ENCODE data around the gene ADCYAP1. TPM values are rescaled to one million over a fixed set of nuclear protein-coding genes. Genes with fewer than 3 reads are reported as not detected.

ADCYAP1 gene
- total and polyA plus RNA-seq, 2 donors (not counting 1 experiment from before 2014, with no cell fraction given) = not detected

GRCh38 chr18:905948-906415 is 1.3 kb downstream of the ADCYAP1 start:
- Histone ChIP-seq H3K27me3 (ENCODE audit: control insufficient read depth, insufficient read depth, low read length) (peaks cover 64% of the 10 kb centered on the region), H3K4me1 (ENCODE audit: control insufficient read depth, extremely low read depth, insufficient read depth, low read length) (no peaks in the 10 kb centered on the region), H3K9ac (ENCODE audit: insufficient read depth, low read length) (no peak overlapping the region), H3K9me3 (ENCODE audit: control insufficient read depth, insufficient read depth, low read depth, low read length) (no peaks in the 10 kb centered on the region), H3K27ac (ENCODE audit: insufficient read depth, low read length) (no peak overlapping the region), H3K36me3 (ENCODE audit: control insufficient read depth, insufficient read depth, low read length) (no peaks in the 10 kb centered on the region), H4K20me1 (ENCODE audit: control insufficient read depth, extremely low read depth, insufficient read depth, low read length) (no peaks in the 10 kb centered on the region), H3K79me2 (ENCODE audit: control insufficient read depth, insufficient read depth, low read length) (no peaks in the 10 kb centered on the region), H2AFZ (ENCODE audit: low read length) (no peak overlapping the region), H3K4me2 (ENCODE audit: extremely low read depth, insufficient read depth, low read length) (no peak overlapping the region), H3K4me3 (replicated peaks in 1 of 4; ENCODE audit: control extremely low read depth in 1 of 4, insufficient read depth in 1 of 4, low read depth in 3 of 4, low read length in 4 of 4) (no peak overlapping the region)
- no peak for DNase-seq (ENCODE audit: low read depth in 2 of 2)
- no peak for TF ChIP-seq CTCF (conservative IDR thresholded peaks at IDR 0.05 in 1 of 2, IDR thresholded peaks at IDR 0.05 in 1 of 2; ENCODE audit: low read depth in 1 of 2, low read length in 2 of 2)
- TF ChIP-seq EZH2 (IDR thresholded peaks at IDR 0.05; ENCODE audit: low read length, missing control alignments) = no peak

DNA sequence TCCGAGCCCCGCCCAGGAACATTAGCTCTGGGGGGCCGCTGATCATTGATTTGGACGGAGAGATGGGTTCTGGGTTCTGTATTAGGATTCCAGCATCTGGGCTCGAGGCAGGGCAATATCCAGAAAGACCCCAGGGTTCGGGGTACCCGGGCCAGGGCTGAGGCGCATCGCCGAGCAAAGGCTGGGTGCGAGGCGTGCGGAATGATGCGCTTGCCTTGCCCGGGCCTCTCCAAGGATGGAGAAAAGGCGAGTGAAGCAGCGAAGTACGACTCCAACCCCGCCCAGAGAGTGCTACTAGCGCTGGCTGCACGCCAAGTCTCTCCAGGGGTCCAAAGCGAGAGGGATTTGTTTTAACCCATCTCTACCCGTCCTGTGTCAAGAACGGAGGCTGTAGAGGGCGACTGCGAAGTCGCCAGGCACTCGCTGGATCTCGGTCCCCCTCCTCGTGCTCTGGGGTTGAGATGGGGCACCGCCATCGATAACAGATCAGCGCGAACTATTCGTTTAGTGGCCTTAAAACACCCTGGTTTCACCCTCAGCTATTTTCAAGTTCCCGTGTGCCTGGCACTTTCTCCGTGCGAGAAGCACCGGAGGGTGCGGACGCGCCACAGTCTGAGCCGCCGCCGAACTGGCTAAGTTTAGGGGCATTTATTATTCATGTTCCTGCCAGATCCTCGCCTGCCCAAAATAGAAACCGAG is 1.9 kb downstream of the ADCYAP1 start:
- DNase-seq (ENCODE audit: low read depth in 2 of 2) = no peak
- no peak overlapping the region for H2AFZ ChIP-seq (ENCODE audit: low read length)

More for the DNA sequence above, 1.9 kb downstream of the ADCYAP1 start:
- Histone ChIP-seq H3K9me3 (ENCODE audit: control insufficient read depth, insufficient read depth, low read depth, low read length) (no peaks in the 10 kb centered on the region), H3K4me2 (ENCODE audit: extremely low read depth, insufficient read depth, low read length) (no peak overlapping the region), H3K27me3 (ENCODE audit: control insufficient read depth, insufficient read depth, low read length) (peaks cover 69% of the 10 kb centered on the region), H3K36me3 (ENCODE audit: control insufficient read depth, insufficient read depth, low read length) (no peaks in the 10 kb centered on the region), H3K4me1 (ENCODE audit: control insufficient read depth, extremely low read depth, insufficient read depth, low read length) (no peaks in the 10 kb centered on the region), H3K79me2 (ENCODE audit: control insufficient read depth, insufficient read depth, low read length) (no peaks in the 10 kb centered on the region), H3K9ac (ENCODE audit: insufficient read depth, low read length) (no peak overlapping the region), H4K20me1 (ENCODE audit: control insufficient read depth, extremely low read depth, insufficient read depth, low read length) (no peaks in the 10 kb centered on the region), H3K4me3 (replicated peaks in 1 of 4; ENCODE audit: control extremely low read depth in 1 of 4, insufficient read depth in 1 of 4, low read depth in 3 of 4, low read length in 4 of 4) (peak overlapping the region in 1 of 4 experiments; percentile 20), H3K27ac (ENCODE audit: insufficient read depth, low read length) (no peak overlapping the region)
- TF ChIP-seq EZH2 (IDR thresholded peaks at IDR 0.05; ENCODE audit: low read length, missing control alignments) (peak; percentile 83), CTCF (conservative IDR thresholded peaks at IDR 0.05 in 1 of 2, IDR thresholded peaks at IDR 0.05 in 1 of 2; ENCODE audit: low read depth in 1 of 2, low read length in 2 of 2) (no peak)

Measured in fibroblast of lung (primary cell).